ENCODE data around the gene MPEG1.

MPEG1 gene, protein sequence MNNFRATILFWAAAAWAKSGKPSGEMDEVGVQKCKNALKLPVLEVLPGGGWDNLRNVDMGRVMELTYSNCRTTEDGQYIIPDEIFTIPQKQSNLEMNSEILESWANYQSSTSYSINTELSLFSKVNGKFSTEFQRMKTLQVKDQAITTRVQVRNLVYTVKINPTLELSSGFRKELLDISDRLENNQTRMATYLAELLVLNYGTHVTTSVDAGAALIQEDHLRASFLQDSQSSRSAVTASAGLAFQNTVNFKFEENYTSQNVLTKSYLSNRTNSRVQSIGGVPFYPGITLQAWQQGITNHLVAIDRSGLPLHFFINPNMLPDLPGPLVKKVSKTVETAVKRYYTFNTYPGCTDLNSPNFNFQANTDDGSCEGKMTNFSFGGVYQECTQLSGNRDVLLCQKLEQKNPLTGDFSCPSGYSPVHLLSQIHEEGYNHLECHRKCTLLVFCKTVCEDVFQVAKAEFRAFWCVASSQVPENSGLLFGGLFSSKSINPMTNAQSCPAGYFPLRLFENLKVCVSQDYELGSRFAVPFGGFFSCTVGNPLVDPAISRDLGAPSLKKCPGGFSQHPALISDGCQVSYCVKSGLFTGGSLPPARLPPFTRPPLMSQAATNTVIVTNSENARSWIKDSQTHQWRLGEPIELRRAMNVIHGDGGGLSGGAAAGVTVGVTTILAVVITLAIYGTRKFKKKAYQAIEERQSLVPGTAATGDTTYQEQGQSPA

DNA sequence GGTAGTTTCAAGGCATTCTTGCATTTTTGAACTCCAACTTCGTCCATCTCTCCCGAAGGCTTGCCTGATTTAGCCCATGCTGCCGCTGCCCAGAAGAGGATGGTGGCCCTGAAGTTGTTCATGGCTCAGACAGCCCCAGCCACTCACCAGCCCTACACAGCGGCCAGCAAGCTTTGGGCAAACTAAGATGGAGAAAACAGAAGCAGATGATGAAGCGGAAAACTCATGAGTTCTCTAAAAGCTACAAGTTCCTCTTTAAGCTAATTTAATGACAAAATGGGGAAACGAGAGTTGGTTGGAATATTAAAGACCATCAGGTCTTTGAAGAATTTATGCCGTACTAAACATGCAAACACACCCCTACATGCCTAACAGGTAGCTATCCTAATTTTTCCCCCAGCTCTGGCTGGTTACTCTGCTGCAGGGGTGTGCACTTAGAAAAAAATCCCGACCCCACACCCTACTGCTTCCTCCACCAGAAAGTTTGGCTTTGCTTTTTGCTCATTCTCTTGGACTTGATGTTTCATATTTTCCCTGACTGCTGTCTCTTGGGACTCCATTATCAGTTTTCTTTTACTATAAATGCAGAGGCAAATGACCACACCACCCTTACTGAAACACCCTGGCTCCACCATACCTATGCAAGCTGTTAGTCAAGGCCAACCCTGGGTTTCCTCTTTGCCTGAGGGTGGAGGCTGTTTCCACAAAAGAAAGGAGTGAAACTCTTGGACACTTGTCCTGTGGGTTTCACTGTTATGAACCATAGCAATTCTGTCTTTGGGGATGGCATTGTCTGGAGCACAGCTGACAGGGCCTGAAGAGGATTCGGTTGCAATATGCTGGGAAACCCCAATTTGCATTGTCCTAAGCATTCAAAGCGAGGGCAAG lies at the start of gene MPEG1:
Gene MPEG1, minus strand, starts transcription at position 184 of the 888 bp plus-strand sequence. Its CDS starts 62 bp downstream, at position 122.
- no peak for DNase-seq (ENCODE audit: low read depth)

DNA sequence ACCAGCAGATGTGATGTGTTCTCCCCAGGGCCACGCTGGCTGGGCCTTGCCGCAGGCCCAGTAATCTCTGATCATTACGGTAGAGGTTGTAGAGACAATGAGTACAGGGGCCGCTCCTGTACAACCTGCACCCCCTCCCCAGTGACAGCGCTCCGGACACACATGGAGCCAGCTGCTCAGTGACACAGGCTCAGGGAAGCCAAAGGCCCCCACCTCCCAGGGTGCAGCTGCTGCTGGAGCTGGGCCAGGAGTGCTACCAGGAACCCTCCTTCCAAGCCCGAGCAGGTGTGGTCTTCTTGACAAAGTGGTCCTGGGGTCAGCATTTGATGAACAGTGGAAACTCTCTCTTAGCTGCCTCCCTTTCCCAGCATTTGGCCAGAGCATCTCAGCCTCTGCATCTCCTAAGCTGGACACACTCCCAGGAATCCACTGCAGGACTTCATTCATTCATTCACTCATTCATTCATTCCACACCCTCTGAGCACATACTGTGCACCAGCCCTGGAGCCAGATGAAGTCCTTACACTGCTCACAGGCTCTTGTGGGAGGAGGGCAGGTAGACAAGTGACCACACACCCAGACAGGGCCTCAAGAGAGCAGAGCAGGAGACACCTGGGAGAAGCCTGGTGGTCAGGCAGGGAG lies 49.6 kb upstream of the MPEG1 start:
- DNase-seq (ENCODE audit: low read depth): no peak

DNA sequence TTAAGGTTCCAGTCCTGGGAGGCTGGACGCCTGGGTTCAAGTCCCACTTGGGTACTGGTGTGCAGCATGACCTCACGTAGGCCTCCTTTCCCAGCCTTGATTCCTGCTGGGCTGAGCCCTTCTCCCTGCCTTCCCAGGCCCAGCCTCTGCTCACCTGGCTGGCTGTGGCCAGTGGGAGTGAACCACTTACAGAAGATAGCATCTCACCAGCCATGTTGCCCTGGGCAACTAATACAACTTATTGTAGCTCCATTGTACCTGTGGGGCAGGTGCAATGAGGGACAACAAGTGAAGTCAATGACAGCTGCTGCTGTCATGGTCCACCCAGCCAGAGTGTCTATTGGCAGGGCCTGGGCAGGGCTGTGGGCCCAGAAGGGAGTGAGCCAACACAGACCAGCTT lies 48.4 kb upstream of the MPEG1 start:
- no peak for DNase-seq (ENCODE audit: low read depth)

DNA sequence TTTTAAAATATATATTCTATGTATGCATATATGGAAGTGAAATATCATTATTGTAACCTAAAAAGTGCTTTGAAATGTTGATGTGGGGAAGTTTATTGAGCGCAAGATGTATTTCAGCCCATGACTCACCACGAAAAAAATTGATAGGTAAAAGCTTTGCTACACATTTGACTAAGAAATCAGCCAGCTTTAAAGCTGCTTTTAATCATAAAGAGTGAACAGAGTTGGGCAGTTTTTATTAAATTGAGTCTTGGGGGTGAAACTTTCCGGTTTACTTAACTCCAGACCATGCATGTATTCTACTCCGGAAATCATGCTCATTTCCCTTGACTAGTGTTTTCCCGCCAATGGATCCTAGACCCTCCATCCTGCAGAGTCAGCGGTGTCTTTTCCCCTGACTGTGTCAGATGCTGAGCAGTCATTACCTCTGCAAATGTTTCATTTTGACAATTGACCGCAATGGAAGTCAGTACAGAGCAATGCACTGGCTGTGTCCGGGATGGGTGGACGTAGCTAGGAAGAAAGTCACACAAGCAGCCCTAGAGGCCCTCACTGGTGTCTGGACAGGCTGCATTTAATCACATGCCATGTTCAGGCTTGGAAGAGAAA lies 47.2 kb upstream of the MPEG1 start:
- DNase-seq (ENCODE audit: low read depth): no peak

DNA sequence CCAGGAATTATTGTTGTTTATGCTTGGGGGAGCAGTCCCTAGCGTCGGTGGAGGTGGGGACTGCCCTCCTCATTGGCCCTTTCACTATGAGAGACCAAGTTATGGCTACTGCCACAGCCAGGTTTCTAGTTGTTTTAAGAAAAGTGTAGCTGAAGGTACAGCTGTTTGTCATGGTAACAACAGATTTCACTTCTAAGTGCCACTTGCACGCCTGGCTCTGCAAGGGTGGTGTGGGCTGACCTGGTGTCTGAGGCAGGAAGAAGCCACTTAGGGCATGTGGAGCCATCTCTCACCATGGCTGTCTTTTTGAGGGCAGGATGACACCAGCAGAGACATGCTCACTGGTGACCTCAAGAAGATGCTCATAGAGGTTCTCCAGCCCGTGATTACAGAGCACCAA lies 46.3 kb upstream of the MPEG1 start:
- no peak for DNase-seq (ENCODE audit: low read depth)

DNA sequence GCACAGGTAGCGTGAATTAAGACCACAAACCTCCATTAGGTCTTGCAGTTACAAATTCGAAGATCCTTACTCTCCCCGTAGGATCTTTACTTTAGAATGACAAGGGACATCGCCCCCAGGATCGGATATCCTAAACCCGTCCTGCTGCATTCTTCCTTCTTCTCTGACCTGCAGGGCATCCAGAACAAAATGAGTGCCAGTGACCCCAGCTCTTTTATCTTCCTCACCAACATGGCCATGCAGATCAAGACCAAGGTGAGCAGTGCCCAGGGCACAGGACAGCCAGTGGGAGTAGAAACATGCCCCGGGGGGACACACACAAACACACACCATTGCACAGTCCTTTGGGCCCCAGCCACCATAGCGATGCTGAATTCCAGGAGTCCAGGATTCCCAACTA lies 42.6 kb upstream of the MPEG1 start:
- no peak for DNase-seq (ENCODE audit: low read depth)

DNA sequence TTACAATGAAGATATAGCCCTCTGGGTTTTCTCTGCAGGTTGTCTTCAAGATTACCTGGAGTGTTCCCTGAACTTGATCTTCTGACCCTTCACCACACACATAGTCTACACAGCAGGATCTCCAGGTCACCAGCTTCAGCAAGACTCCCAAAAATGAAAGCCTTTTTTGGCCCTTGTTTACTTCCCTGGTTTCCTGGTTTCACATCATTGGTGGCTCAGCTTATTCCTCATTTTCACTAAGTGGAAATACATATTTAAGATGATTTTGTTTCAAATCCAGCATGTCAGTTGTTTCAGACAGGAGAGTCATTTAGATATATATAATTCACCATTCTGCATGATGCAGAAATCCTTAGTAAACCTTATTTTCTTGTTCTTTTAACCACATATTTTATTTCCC lies 41.6 kb upstream of the MPEG1 start:
- no peak for DNase-seq (ENCODE audit: low read depth)

DNA sequence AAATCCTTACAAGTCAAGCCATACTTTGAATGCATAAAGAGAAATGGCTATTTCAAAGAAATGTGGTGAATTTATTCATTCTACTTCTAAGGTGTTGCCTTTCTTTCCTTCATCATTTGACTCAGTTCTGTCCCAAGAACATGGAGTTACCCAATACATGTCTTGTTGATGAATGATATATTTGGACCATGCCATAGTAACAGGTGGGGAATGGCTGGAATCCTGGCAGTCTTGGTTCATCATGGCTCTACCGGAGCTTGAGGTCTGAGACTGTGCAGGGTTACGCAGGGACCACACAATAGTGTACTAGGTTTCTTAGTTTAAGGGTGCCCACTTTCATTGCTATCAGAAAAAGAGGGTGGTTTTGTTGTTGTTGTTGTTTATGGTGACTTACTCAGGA lies 40.3 kb upstream of the MPEG1 start:
- DNase-seq (ENCODE audit: low read depth): no peak

DNA sequence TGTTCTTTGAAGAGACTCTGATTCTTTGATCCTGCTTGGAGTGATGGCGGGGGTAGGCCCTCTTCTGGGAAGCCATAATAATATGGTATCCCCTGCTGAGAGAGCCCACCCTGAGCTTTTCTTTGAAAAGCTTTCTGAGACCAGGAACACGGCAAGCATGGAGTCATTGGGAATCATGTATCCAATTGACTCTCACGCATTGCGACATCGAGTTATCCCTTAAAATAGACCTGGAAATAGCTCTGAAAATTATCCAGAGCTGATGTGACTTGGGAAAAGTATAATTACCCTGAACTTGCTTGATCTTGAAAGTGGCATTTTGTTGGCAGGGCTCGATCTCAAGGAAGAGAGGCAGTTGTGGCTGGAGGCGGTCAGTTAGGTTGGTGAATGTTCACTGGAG lies 36.8 kb upstream of the MPEG1 start:
- DNase-seq (ENCODE audit: low read depth): no peak

DNA sequence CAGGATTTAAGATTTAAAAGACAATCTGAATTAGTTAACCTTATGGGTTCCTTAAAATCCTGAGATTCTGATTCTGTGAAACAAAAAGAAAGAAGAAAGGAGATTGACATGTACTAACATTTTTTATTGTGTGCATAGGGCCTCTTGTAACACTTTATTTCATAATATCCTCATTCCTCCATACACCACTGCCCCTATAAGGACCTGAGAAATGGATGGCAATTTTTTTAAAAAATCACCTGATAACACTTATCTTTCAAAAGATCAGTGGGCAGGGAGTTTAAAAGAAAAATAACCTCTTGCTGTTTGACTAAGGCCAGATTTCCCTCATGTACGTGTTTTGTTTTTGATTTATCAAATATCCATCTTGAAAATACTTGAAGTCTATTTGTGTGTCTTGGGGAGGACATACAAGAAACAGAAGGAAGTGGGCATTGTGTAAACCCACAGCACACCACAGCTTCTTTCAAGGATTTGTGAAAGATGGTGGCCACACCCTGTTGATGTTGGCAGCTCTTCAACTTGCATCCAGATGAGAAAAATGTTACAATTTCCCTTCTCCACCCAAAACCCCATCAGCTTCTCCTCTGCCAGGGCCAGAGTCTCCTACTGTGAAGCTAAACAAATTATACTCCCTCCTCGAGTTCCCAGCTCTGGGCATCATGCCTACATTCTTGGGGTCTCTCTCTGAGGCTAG lies 35.0 kb upstream of the MPEG1 start:
- DNase-seq (ENCODE audit: low read depth): no peak

DNA sequence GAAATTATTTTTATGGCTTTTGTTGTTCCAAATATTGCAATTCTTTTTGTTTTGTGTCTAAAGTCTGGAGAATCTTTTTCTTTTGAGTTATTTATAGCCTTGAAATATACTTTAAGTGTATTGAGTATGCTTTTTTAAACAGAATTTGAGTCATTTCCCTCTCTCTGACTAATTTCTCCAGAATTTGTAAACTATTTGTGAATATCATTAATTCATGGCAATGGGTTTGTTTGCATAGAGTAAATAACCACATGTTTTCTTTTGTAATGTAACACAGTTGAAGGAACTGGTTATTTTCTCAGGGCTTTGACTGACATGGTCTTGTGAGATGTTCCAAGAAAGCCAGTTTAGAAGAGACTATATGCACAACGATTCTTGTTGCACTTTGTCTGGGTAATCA lies 30.9 kb upstream of the MPEG1 start:
- no peak for DNase-seq (ENCODE audit: low read depth)

DNA sequence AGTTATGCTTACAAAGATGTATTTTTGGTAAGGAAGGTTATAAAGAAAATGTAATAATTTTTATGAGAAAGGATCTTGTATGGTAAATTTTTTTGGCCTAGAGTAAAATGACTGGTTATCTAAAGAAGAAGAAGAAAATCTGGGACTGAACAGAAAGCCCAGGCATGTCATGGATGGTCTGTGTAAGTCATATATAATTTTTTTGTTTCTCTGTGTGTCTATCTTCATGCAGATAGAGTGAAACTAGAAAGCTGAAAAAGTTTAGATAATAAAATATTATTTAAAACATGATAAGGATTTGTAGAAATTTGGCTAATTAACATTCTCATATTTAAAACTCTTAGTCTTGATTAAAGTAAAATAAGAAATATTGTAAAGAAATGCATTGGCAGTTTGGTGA lies 27.6 kb upstream of the MPEG1 start:
- DNase-seq (ENCODE audit: low read depth): no peak

DNA sequence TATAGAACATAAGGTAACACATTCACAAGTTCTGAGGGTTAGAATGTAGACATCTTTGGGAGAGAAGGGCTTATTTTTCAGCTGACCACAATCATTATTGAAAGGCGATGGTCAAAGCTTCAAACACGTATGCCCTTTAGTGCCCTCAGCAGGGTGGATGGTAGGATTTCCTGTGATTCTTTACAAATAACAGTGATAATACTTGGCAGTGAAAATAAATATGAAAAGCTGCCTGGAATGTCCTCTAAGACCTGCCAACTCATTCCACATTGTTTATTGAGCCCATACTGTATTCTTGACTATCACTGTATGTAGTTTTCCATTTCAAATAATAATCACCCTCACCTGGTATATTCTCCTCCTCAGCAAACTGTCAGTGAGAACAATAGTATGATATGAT lies 13.7 kb upstream of the MPEG1 start:
- no peak for DNase-seq (ENCODE audit: low read depth)

DNA sequence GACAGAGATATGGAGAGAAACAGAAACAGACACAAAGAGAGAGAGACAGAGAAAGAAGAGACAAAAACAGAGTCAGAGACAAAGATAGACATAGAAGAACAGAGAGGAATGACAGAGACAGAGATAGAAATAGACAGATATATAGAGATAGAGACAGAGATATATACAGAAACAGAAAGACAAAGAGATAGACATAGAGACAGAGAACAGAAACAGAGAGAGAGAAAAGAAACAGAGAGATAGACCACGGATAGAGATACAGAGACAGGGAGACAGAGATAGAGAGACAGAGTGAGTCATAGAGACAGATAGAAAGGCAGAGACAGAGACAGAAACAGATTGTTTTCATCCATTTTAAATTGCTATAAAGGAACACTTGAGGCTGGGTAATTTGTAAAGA lies 12.3 kb upstream of the MPEG1 start:
- DNase-seq (ENCODE audit: low read depth): no peak

DNA sequence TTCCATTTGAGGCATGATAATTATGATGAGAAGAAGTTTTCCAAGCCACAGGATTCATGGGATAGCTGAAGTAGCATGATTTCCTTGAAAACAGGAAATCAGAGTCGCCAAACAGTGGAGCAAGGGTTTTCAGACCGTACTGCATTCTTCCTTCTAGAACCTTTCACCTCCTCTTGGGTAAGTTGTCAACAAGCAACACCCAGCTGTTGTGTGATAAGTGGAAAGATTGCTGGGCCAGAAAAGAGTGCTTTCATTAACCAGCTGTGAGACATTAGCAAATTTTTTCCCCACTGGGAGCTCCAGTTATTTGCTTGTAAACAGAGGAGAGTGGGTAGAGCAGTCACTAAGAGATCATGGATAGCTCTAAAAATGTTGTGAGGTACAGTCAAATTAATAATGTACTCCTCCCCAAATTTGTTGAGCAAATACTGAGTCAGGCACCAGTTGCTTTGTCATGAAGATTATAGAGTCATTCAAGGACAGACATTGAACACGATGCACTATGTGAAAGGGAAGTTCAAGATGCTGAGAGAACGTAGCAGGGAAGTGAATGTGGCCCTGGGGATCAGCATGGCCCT lies 11.7 kb upstream of the MPEG1 start:
- DNase-seq (ENCODE audit: low read depth): no peak

DNA sequence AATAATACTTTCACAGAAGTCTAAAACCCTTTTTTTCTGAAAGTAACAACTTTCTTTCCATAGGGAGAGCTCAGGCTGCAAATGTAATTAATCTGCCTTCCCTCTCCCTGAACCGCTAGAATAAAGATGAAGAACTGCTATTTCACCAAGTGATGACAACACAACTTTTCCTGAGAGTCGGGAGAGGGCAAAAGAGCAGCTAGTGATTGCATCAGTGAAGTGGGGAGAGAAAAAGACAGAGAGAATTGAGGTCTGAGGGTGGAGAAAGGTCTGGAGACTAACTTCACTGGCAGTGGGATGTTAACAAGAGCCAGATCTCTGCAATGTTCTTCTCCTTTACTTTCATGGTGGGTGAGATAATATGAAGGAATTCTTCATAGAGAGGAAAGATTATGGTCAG lies 10.9 kb upstream of the MPEG1 start:
- no peak for DNase-seq (ENCODE audit: low read depth)

DNA sequence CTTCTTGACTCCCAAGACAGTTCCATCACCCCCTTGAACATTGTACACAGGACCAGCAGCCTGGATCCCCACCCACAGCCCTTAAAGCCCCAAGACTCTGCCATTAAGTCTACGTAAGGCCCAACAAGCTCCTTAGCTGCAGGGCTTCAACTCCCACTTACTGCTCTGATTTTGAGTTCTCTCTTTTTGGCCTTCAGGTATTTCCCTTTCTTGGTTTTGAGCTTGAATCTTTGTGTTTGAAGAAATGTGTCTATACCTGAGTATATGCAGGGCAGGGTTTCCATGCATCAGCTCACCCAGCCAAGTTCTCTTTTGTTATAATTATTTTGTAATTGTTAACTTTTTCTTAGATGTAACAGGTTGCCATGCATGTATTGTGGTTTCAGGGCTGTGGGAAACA lies 10.4 kb upstream of the MPEG1 start:
- no peak for DNase-seq (ENCODE audit: low read depth)

DNA sequence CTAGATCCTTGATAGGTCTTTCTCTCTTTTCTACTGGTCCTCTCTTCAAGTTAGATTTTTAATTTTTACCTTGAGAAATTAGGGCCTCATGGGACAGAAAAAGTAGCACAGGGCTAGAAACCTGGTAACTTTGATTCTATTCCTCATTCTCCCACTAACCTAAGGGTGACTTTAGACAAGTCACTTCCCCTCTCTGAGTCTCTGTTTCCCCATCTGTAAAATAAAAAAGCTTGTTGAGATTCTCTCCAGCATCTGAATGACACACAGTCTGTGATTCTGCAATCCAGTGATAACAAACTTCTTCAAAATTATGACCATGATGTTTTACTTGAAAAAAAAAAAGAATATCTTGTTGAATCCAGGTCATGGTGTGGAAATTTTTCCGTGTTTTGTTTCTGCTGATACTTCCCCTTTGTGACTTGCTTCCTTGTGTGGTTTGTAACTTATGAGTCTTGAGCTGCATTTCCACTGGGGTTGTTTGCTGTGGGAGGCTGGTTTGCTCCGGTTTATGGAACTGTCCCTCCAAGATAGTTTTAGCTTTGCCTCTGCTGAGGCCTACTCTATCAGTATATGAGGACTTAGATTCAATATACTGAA lies 9.8 kb upstream of the MPEG1 start:
- DNase-seq (ENCODE audit: low read depth): no peak

DNA sequence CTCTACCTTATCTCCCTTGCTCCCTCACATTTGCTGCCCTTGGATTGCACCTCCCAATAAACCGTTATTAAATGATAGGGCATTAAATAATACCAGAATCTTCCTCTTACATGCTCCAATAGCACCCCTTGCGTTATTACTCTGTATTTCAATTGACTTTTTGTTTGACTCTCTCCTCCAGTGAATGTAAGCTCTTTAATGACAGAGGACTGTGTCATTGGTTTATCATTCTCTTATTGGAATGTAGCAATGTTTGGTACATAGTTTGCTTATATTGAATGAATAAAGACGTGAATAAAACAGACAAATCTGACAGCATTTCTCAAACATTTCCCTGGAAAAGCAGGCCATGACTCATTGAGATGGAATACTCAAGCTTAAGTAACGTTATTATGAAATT lies 8.7 kb upstream of the MPEG1 start:
- no peak for DNase-seq (ENCODE audit: low read depth)

DNA sequence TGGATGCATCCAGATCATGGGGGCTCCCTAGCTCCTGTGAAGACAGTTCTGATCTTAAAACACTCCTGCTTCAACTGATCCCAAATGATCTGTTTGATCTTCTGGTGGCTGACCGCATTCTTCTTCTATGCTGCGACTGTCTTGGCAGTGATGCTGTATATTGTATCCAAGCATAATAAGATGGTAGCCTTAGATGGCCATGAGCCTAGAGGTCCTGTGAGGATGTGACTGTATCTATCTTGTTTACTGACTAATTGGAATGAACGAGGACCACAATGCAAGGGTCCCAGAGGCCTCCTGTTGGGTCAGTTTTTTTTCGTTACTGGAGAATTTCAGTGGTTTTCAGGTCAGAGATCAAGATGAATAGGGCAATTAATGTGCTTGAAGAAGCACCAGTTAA lies 7.1 kb upstream of the MPEG1 start:
- no peak for DNase-seq (ENCODE audit: low read depth)

All from stimulated activated CD8-positive, alpha-beta memory T cell treated with anti-CD3 and anti-CD28 coated beads, Interleukin-7, amount 100 ng/mL, for 24 hours (primary cell).